T-helper 17 cell (primary cell): ENCODE results near the gene FGA. TPM values are rescaled to one million over a fixed set of nuclear protein-coding genes. Genes with fewer than 3 reads are reported as not detected.

Experiments used
- ATAC-seq: fragments of 150-1000 bp; cut with Tn5 transposase; 2 replicates; pipeline ENCODE4 v1.10.0; 2021; ENCODE audit warnings: mild to moderate bottlenecking, moderate library complexity
- DNase-seq, 3 donors: peaks; one replicate each; pipeline versions ENCODE4 v3.0.0 to v3.0.0-alpha.2; 2020 to 2021
- H3K9me3 ChIP-seq: one replicate; pipeline ENCODE4 v1.7.0; 2013; ENCODE audit warnings: low read length, mild to moderate bottlenecking; ENCODE audit not compliant: control insufficient read depth, poor library complexity, severe bottlenecking
- H3K27ac Mint-ChIP-seq: one replicate; pipeline ENCODE4 v1.8.0; 2022; ENCODE audit warnings: mild to moderate bottlenecking, moderate library complexity, mixed read lengths
- H3K27me3 Mint-ChIP-seq: one replicate; pipeline ENCODE4 v1.8.0; 2022; ENCODE audit warnings: mixed read lengths
- H3K36me3 Mint-ChIP-seq: one replicate; pipeline ENCODE4 v1.8.0; 2022; ENCODE audit warnings: low read depth, mixed read lengths
- H3K4me1 Mint-ChIP-seq: one replicate; pipeline ENCODE4 v1.8.0; 2022; ENCODE audit warnings: mild to moderate bottlenecking, mixed read lengths
- H3K4me3 Mint-ChIP-seq: one replicate; pipeline ENCODE4 v1.8.0; 2022; ENCODE audit warnings: mild to moderate bottlenecking, moderate library complexity, mixed read lengths
- total RNA-seq, 4 donors: library from RNA in 2 of 4; stranded (reverse) in 2 of 4; gene quantifications; one replicate each; pipeline ENCODE4 v1.2.3 and lab custom pipeline; 2022 to 2026

Gene FGA
- total RNA-seq (not detected), total RNA-seq (lab: John Stamatoyannopoulos, UW) (0 reads per million in 2 donors)

DNA sequence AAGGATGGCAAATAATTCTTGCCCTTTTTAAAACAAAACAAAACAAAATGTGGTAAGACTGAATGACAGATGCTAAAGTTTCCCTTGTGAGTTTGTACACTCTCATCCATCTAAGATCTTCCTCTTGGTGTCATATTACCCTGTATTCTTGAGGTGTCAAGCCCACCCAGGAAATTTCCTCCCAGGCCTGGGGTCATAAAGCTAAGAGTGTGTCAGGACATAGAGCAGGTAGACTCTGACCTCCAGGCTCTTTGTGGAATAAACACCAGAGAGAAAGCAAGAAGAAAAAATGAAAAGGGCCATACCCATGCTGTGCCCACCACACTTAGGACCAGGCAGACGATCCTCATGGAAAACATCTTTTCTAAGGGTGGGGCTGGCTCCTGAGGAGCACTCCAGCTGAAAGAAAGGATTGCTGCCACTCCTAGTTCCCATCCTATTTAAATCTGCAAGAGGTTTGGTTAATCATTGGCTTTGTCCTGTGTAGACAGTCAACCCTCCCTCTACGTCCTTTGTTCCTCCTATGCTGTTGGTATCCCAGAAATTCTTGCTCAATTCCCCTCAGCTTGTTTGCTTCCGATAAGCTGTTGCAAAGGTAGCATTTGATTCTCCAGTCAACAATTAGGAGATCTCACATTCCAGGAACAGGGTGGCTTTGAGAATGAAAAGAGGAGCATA lies at the start of gene FGA:
Gene FGA (minus strand): TSS at position 414 of the 678 bp plus-strand sequence. CDS start 55 bp downstream, at position 359.
- no peak within 1 kb of the TSS for H3K27ac Mint-ChIP-seq
- no peak for DNase-seq
- ATAC-seq = no peak
- peaks cover 54% of the 10 kb centered on the region for H3K27me3 Mint-ChIP-seq
- H3K36me3 Mint-ChIP-seq = peaks cover 2% of the 10 kb centered on the region
- no peak within 1 kb of the TSS for H3K4me3 Mint-ChIP-seq
- no peaks in the 10 kb centered on the region for H3K9me3 ChIP-seq
- peaks cover 4% of the 10 kb centered on the region for H3K4me1 Mint-ChIP-seq

DNA sequence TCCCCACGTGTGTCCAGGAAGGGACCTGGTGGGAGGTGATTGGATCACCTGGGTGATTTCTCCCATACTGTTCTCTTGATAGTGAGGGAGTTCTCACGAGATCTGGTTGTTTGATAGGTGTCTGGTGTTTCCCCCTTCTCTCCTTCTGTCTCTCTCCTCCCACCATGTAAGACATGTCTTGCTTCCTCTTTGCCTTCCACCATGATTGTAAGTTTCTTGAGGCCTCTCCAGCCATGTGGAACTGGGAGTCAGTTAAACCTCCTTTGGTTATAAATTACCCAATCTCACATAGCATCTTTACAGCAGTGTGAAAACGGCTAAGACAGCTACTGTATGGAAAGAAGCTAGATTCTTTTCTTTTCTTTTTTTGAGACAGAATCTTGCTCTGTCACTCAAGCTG lies 43.5 kb upstream of the FGA start:
- H3K9me3 ChIP-seq = no peaks in the 10 kb centered on the region
- Mint-ChIP-seq H3K27ac (no peak overlapping the region), H3K4me1 (peaks cover 6% of the 10 kb centered on the region), H3K27me3 (peaks cover 34% of the 10 kb centered on the region), H3K36me3 (no peaks in the 10 kb centered on the region), H3K4me3 (no peak overlapping the region)
- ATAC-seq = no peak
- no peak for DNase-seq

DNA sequence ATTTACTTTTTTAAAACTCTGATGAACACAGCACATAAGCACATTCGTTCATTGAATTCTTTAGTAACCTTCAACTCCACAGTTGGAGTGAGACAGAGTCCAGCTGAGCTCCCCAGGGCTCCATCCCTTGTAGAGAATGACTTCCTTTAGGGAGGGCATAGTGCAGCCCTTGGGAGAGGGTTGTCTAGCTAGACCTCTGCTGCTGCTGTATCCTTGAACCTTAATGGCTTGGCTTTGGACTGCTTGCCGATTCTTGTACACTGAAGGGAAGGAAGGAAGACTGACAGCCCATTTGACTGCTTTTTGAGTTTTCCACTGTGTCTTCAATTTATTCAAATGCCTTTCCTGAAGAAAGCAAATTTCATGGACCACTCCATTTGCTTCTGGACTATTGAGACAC lies 41.3 kb upstream of the FGA start:
- no peak overlapping the region for H3K27ac Mint-ChIP-seq

DNA sequence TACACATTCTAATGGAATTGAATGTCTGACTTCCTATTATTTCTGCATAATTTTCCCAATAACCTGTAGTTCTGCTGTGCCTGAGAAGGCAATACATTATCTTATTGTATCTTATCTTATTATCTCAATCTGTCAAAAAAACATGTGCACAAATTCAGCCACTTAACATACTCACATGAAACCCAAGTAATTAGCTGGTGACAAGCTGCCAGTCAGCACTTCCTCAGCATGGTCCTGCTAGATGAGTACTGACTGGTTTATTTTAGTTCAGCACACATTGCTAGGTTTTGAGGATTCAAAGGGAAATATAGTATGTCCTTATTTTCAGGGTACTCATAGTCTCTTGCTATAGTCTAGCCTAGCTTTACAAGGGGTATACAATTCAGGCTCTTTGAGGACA lies 39.8 kb upstream of the FGA start:
- peaks cover 32% of the 10 kb centered on the region for H3K27me3 Mint-ChIP-seq
- H3K4me3 Mint-ChIP-seq = no peak overlapping the region
- no peaks in the 10 kb centered on the region for H3K9me3 ChIP-seq
- H3K27ac Mint-ChIP-seq = no peak overlapping the region
- no peak for ATAC-seq
- peaks cover 4% of the 10 kb centered on the region for H3K36me3 Mint-ChIP-seq
- H3K4me1 Mint-ChIP-seq = no peaks in the 10 kb centered on the region
- no peak for DNase-seq

More for the DNA sequence above, 41.3 kb upstream of the FGA start:
- H3K27me3 Mint-ChIP-seq = peaks cover 19% of the 10 kb centered on the region
- no peaks in the 10 kb centered on the region for H3K9me3 ChIP-seq
- H3K4me1 Mint-ChIP-seq = no peaks in the 10 kb centered on the region
- H3K4me3 Mint-ChIP-seq = no peak overlapping the region
- ATAC-seq = no peak
- DNase-seq = no peak
- no peaks in the 10 kb centered on the region for H3K36me3 Mint-ChIP-seq

DNA sequence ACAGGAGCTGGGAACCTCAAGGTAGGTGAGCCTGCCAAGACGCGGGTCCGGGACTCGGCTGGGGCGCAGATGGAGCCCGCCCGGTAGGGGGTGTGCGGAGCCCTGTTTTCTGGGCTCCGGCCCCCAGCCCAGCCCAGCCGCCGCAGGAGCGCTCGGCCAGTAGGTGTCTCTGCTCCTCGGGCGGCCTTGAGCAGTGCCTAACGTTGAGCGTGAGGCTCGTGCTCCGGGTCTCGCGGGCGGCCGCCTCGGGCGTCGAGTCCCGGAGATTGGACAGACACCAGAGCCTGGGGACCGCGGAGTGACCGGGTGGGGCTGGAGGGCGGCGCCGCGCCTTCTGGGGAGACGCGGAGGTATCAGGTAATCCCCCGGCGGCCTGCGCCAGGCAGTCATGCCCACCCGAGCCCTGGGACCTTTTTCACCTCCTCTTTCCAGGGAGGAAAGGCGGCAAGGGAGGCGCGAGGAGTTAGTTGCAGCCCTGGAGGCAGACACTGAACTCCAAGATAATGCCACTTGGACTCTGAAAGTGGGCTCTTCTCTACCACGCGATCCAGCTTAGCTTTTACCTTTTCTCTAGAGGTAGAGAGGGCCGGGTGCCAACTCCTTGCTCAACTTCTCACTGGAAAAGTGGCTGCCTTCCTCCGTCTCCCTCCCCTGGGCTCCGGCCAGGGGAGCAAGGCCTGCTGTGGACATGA lies 36.4 kb upstream of the FGA start:
- H3K4me1 Mint-ChIP-seq = no peaks in the 10 kb centered on the region
- no peak overlapping the region for H3K27ac Mint-ChIP-seq
- peak; percentile 84 for ATAC-seq

GRCh38 chr4:154625971-154626370 lies 35.4 kb upstream of the FGA start:
- H3K36me3 Mint-ChIP-seq = peaks cover 4% of the 10 kb centered on the region
- H3K27ac Mint-ChIP-seq = no peak overlapping the region
- H3K4me3 Mint-ChIP-seq = peak overlapping the region; percentile 76
- DNase-seq = no peak
- H3K4me1 Mint-ChIP-seq = peaks cover 3% of the 10 kb centered on the region
- H3K27me3 Mint-ChIP-seq = peaks cover 37% of the 10 kb centered on the region
- no peak for ATAC-seq
- no peaks in the 10 kb centered on the region for H3K9me3 ChIP-seq

More for the DNA sequence above, 36.4 kb upstream of the FGA start:
- no peaks in the 10 kb centered on the region for H3K9me3 ChIP-seq
- peaks cover 31% of the 10 kb centered on the region for H3K27me3 Mint-ChIP-seq
- peaks cover 4% of the 10 kb centered on the region for H3K36me3 Mint-ChIP-seq
- no peak overlapping the region for H3K4me3 Mint-ChIP-seq
- peak in 1 of 3 donors; percentile 15 for DNase-seq

- peaks cover 37% of the 10 kb centered on the region for H3K27me3 Mint-ChIP-seq
- H3K27ac Mint-ChIP-seq = no peak overlapping the region
- H3K4me3 Mint-ChIP-seq = no peak overlapping the region
Measured at GRCh38 chr4:154623995-154624394, 33.5 kb upstream of the FGA start.

DNA sequence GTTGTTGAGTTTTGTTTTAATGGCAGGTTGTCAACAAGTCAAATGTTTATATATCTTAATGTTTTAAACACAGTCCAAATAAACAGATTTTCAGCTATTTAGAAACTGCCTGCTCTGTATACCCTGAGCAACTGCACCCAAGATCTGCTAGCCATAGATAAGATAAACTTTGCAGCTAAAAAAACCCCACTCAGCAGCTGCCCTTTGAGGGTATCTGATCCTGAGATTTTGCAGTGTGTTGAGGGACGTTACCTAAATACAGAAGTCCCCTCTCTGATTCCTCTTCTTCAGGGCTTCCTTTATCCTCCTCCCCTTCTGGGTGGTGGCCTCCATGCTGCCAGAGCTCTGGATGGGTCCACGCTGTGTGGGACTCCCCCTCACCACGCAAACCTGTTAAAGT lies 32.9 kb upstream of the FGA start:
- DNase-seq (no peak), ATAC-seq (no peak)
- Mint-ChIP-seq H3K4me3 (no peak overlapping the region), H3K36me3 (peaks cover 4% of the 10 kb centered on the region), H3K27ac (no peak overlapping the region), H3K27me3 (peaks cover 37% of the 10 kb centered on the region), H3K4me1 (peaks cover 3% of the 10 kb centered on the region)
- H3K9me3 ChIP-seq = no peaks in the 10 kb centered on the region

More at GRCh38 chr4:154623995-154624394, 33.5 kb upstream of the FGA start:
- no peaks in the 10 kb centered on the region for H3K9me3 ChIP-seq
- ATAC-seq (no peak), DNase-seq (no peak)
- H3K36me3 Mint-ChIP-seq = peaks cover 4% of the 10 kb centered on the region
- H3K4me1 Mint-ChIP-seq = peaks cover 3% of the 10 kb centered on the region

DNA sequence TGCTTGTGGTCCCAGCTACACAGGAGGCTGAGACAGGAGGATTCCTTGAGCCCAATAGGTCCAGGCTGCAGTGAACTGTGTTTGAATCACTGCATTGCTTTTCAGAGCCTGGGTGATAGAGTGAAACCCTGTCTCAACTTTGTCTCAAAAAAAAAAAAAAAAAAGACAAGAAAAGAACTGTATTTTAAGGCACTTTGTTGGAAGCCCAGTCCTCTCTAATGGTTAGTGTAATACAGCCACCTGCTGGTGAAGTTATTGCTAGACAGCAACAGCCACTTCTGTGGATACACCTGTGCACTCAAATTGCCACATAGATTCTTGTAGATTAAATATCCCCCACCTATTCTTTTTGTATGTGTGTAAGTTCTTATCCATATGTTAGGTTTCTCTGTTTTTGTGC lies 32.1 kb upstream of the FGA start:
- Mint-ChIP-seq H3K4me3 (no peak overlapping the region), H3K36me3 (peaks cover 4% of the 10 kb centered on the region), H3K27ac (no peak overlapping the region), H3K27me3 (peaks cover 37% of the 10 kb centered on the region), H3K4me1 (peaks cover 3% of the 10 kb centered on the region)
- DNase-seq (no peak), ATAC-seq (peak; percentile 54)
- H3K9me3 ChIP-seq = no peaks in the 10 kb centered on the region

DNA sequence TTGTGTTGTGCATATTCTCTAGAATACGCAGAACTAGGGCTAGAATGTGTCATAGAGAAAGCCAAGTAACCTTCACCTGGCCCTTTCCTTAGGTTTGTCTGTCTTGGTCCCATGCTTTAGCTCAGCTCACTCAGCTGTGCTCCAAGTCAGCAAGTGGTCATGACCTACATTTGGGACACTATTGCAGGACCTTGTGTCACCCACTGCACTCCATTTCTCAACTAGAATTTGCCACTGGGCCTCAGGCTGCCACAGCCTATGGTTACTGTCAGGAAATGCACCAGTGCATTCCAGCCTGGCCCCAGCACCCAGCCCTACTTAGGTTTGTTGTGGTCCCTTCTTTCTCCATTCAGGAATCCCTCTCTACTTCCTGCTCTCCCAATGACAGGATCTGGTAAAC lies 29.6 kb upstream of the FGA start:
- Mint-ChIP-seq H3K4me1 (peaks cover 8% of the 10 kb centered on the region), H3K27me3 (peaks cover 29% of the 10 kb centered on the region), H3K36me3 (no peaks in the 10 kb centered on the region), H3K4me3 (no peak overlapping the region), H3K27ac (no peak overlapping the region)
- ATAC-seq (no peak), DNase-seq (no peak)
- no peaks in the 10 kb centered on the region for H3K9me3 ChIP-seq

DNA sequence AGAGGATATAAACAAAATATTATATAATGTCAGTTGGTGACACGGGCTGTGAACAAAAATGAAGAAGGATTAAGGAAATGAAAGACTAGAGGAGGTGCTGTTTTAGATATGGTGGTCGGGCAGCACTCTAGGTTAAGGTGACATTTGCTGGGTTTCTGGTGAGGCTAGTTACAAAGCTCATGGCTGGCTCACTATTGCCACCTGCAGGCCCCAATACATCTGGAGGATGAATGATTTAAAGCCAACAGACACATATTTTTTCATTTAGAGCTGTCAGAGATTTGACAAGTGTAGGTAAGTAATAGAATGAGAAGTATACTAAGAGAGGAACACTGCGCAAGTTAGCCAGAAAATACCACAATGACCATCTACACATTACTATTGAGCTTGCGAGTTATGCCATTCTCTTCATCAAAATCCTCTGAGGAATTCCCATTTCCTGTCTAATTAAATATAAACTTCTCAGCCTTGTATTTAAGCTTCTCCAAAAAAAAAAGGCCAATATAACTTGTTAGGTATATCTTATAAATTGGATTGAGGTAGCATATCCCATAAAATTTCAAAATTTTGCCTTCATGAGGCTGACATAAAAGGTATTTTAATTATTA lies 28.3 kb upstream of the FGA start:
- H3K9me3 ChIP-seq = no peaks in the 10 kb centered on the region
- Mint-ChIP-seq H3K4me3 (no peak overlapping the region), H3K36me3 (no peaks in the 10 kb centered on the region), H3K27me3 (peaks cover 21% of the 10 kb centered on the region), H3K27ac (no peak overlapping the region), H3K4me1 (peaks cover 8% of the 10 kb centered on the region)
- ATAC-seq (peak; percentile 60), DNase-seq (no peak)

DNA sequence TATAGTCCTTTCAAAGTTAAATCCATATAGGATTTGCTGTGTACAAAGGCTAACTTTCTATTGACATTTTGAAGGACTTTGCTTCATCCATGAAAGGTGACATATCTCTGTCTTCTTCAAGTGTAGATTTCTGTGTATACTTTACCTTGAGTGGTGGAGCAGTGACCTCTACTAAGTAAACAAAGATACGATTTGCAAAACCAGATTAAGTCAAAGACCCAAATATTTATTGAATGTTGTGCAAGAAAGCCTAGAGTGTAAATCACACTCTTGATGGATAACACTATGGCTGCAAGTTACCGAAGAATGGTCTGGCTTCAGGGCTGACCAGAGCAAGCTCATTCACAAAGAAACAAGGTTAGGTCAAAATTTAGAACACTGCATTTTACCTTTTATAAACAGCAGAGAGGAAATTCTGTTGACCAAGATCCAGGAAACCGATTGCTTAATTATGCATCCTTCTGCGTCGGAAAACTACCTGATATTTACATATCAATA lies 27.3 kb upstream of the FGA start:
- Mint-ChIP-seq H3K4me3 (no peak overlapping the region), H3K4me1 (peaks cover 8% of the 10 kb centered on the region), H3K27me3 (peaks cover 25% of the 10 kb centered on the region), H3K27ac (no peak overlapping the region), H3K36me3 (no peaks in the 10 kb centered on the region)
- ATAC-seq (no peak), DNase-seq (no peak)
- no peaks in the 10 kb centered on the region for H3K9me3 ChIP-seq

DNA sequence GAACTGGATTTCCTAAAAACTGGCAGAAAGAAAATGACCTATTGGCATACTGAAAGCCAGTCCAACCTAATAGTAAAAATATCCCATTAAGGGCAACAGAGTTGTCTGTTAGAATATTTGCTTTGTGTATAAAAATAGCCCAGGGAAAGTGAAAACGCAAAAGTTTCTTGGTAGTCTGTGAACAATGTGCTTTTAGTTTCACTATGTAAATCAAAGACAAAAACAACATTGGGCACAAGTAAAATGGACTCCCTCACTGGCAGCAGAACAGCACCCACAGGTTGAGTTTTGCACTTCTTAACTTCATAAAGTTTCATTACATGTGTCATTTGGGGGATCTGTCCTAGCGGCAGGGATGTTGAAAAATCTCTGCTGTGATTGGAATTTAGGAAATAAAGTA lies 26.2 kb upstream of the FGA start:
- no peak for ATAC-seq
- Mint-ChIP-seq H3K4me1 (peaks cover 8% of the 10 kb centered on the region), H3K36me3 (no peaks in the 10 kb centered on the region), H3K4me3 (no peak overlapping the region), H3K27me3 (peaks cover 32% of the 10 kb centered on the region), H3K27ac (peak overlapping the region; percentile 8)
- no peaks in the 10 kb centered on the region for H3K9me3 ChIP-seq
- no peak for DNase-seq
